Natural killer cell (primary cell): ENCODE data around the gene ZNF180. TPM values are rescaled to one million over a fixed set of nuclear protein-coding genes. Genes with fewer than 3 reads are reported as not detected.

Experiments
- ATAC-seq, 3 donors: fragments of 150-1000 bp in 2 of 3; fragments of 200-7000 bp in 1 of 3; cut with Tn5 transposase; 1 replicate in 1 of 3; 2 replicates in 2 of 3; pipeline ENCODE4 v1.10.0; 2021; ENCODE audit warnings: mild to moderate bottlenecking in 2 of 3, moderate library complexity in 2 of 3
- DNase-seq, 2 donors: peaks; one replicate each; pipeline versions ENCODE4 v3.0.0 to v3.0.0-alpha.2; 2013 to 2021; ENCODE audit warnings: mixed read lengths in 1 of 2
- H3K27ac ChIP-seq: one replicate; pipeline ENCODE4 v1.5.1; 2013; ENCODE audit warnings: mild to moderate bottlenecking, low read length
- H3K27me3 ChIP-seq: one replicate; pipeline ENCODE4 v1.6.1; 2013; ENCODE audit warnings: low read length; ENCODE audit not compliant: control insufficient read depth, insufficient read depth
- H3K36me3 ChIP-seq: one replicate; pipeline ENCODE4 v1.6.1; 2013; ENCODE audit warnings: low read length; ENCODE audit not compliant: control insufficient read depth, insufficient read depth
- H3K4me1 ChIP-seq: one replicate; pipeline ENCODE4 v1.6.1; 2013; ENCODE audit warnings: low read length; ENCODE audit not compliant: control insufficient read depth, insufficient read depth
- H3K4me3 ChIP-seq: one replicate; pipeline ENCODE4 v1.5.1; 2013; ENCODE audit warnings: low read length
- H3K9me3 ChIP-seq: one replicate; pipeline ENCODE4 v1.6.1; 2013; ENCODE audit warnings: low read length; ENCODE audit not compliant: control insufficient read depth, insufficient read depth
- H3K27ac Mint-ChIP-seq, 2 donors: one replicate each; pipeline ENCODE4 v1.8.0; 2022; ENCODE audit warnings: mild to moderate bottlenecking in 2 of 2, mixed read lengths in 2 of 2, moderate library complexity in 1 of 2
- H3K27me3 Mint-ChIP-seq, 2 donors: one replicate each; pipeline ENCODE4 v1.8.0; 2022; ENCODE audit warnings: low read depth in 2 of 2, mixed read lengths in 2 of 2
- H3K36me3 Mint-ChIP-seq: one replicate; pipeline ENCODE4 v1.8.0; 2022; ENCODE audit warnings: mixed read lengths
- H3K4me1 Mint-ChIP-seq, 2 donors: one replicate each; pipeline ENCODE4 v1.8.0; 2022; ENCODE audit warnings: mixed read lengths in 2 of 2
- H3K4me3 Mint-ChIP-seq: one replicate; pipeline ENCODE4 v1.8.0; 2022; ENCODE audit warnings: mild to moderate bottlenecking, moderate library complexity, mixed read lengths
- H3K9me3 Mint-ChIP-seq, 2 donors: one replicate each; pipeline ENCODE4 v1.8.0; 2022; ENCODE audit warnings: mixed read lengths in 2 of 2
- CTCF ChIP-seq: fragments of 200-600 bp; IDR thresholded peaks from one replicate; pipeline ENCODE4 v1.8.0; 2022; ENCODE audit warnings: antibody characterized with exemption
- WGBS: methylation state at CpG from one replicate; pipeline ENCODE4 v1.1.7; 2013; ENCODE audit warnings: missing lambda C conversion rate; ENCODE audit not compliant: insufficient coverage; 5-methylcytosine and 5-hydroxymethylcytosine counted together
- intact Hi-C: fragments of 100-400 bp; cut with micrococcal nuclease; formaldehyde crosslinking; loops from one replicate; pipeline ENCODE4 v1.14.2; 2022
- total RNA-seq, 4 donors: library from RNA; stranded (reverse); fragments of 120-200 nt in 1 of 4; gene quantifications; one replicate each; pipeline versions ENCODE4 v1.2.3 to v1.2.4, GENCODE V29; 2013 to 2022

The ZNF180 gene
- total RNA-seq, 3 donors from 2014 or later (not counting 1 experiment from before 2014, with no cell fraction given) = 6.0 to 8.7 (median 8.0) TPM

GRCh38 chr19:44529536-44529935 is 29.2 kb upstream of the ZNF180 start, which contains the start of gene CEACAM20:
CEACAM20 (minus strand) TSS chr19:44529675; CDS start chr19:44529509, 166 bp downstream.
- H3K27ac Mint-ChIP-seq = no peak within 1 kb of the TSS
- no peaks in the 10 kb centered on the region for H3K36me3 Mint-ChIP-seq

GRCh38 chr19:44527554-44527953 is 27.2 kb upstream of the ZNF180 start:
- ATAC-seq (no peak), DNase-seq (no peak)
- Histone ChIP-seq H3K27ac (no peak overlapping the region), H3K27me3 (no peaks in the 10 kb centered on the region), H3K4me1 (no peaks in the 10 kb centered on the region), H3K4me3 (no peak overlapping the region), H3K36me3 (no peaks in the 10 kb centered on the region), H3K9me3 (no peaks in the 10 kb centered on the region)
- Mint-ChIP-seq H3K4me1 (no peaks in the 10 kb centered on the region), H3K36me3 (no peaks in the 10 kb centered on the region), H3K27me3 (peaks cover 0 to 8% of the 10 kb centered on the region in 2 donors), H3K9me3 (no peaks in the 10 kb centered on the region), H3K4me3 (no peak overlapping the region), H3K27ac (no peak overlapping the region)
- no peak for TF ChIP-seq CTCF
- 84% methylated on average over 7 of the region's 7 CpGs for WGBS
- intact Hi-C loops = no loop called here

More at GRCh38 chr19:44529536-44529935, 29.2 kb upstream of the ZNF180 start, which contains the start of gene CEACAM20:
- Histone ChIP-seq H3K9me3 (no peaks in the 10 kb centered on the region), H3K27me3 (no peaks in the 10 kb centered on the region), H3K4me3 (no peak within 1 kb of the TSS), H3K4me1 (no peaks in the 10 kb centered on the region), H3K27ac (no peak within 1 kb of the TSS), H3K36me3 (no peaks in the 10 kb centered on the region)
- intact Hi-C loops = no loop called here
- Mint-ChIP-seq H3K27me3 (peaks cover 0 to 12% of the 10 kb centered on the region in 2 donors), H3K4me3 (no peak within 1 kb of the TSS), H3K4me1 (no peaks in the 10 kb centered on the region), H3K9me3 (no peaks in the 10 kb centered on the region)
- DNase-seq (no peak), ATAC-seq (no peak)
- WGBS = 89% methylated on average over 9 of the region's 9 CpGs
- no peak for TF ChIP-seq CTCF

GRCh38 chr19:44525721-44526430 is 25.6 kb upstream of the ZNF180 start:
- Mint-ChIP-seq H3K27ac (no peak overlapping the region), H3K4me3 (no peak overlapping the region), H3K9me3 (no peaks in the 10 kb centered on the region), H3K27me3 (peaks cover 0 to 8% of the 10 kb centered on the region in 2 donors), H3K4me1 (no peaks in the 10 kb centered on the region), H3K36me3 (no peaks in the 10 kb centered on the region)
- H3K27ac ChIP-seq = no peak overlapping the region
- 43% methylated on average over 4 of the region's 4 CpGs for WGBS
- intact Hi-C loops = no loop called here
- H3K4me3 ChIP-seq = no peak overlapping the region
- no peaks in the 10 kb centered on the region for H3K36me3 ChIP-seq
- no peak for TF ChIP-seq CTCF
- H3K9me3 ChIP-seq = no peaks in the 10 kb centered on the region
- ATAC-seq (no peak), DNase-seq (no peak)
- no peaks in the 10 kb centered on the region for H3K27me3 ChIP-seq
- no peaks in the 10 kb centered on the region for H3K4me1 ChIP-seq

DNA sequence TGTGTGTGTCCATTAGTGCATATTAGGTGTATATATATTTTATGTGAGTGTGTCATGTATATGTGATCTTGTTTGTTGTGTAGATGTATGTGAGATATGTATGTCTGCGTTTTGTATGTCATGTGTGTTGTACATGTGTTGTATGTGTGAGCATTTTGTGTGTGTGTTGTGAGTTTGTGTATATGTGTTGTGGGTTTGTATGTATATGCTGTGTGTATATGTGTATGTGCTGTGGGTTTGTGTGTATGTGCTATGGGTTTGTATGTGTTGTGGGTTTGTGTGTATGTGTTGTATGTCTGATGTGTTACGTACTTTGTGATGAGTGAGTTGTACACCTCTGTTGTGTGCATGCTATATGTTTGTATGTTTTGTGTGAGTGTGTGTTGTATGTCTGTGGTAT is 21.0 kb upstream of the ZNF180 start:
- H3K27ac Mint-ChIP-seq = no peak overlapping the region
- H3K36me3 Mint-ChIP-seq = no peaks in the 10 kb centered on the region
- H3K4me3 ChIP-seq = no peak overlapping the region
- no peaks in the 10 kb centered on the region for H3K9me3 Mint-ChIP-seq
- ATAC-seq = no peak
- intact Hi-C loops = no loop called here
- no peak overlapping the region for H3K27ac ChIP-seq
- H3K4me1 ChIP-seq = no peaks in the 10 kb centered on the region
- no peaks in the 10 kb centered on the region for H3K4me1 Mint-ChIP-seq
- H3K27me3 Mint-ChIP-seq = no peaks in the 10 kb centered on the region
- WGBS = 95% methylated on average over 2 of the region's 2 CpGs
- no peak for DNase-seq
- H3K4me3 Mint-ChIP-seq = no peak overlapping the region
- H3K27me3 ChIP-seq = no peaks in the 10 kb centered on the region
- H3K9me3 ChIP-seq = peaks cover 5% of the 10 kb centered on the region
- no peaks in the 10 kb centered on the region for H3K36me3 ChIP-seq
- TF ChIP-seq CTCF = no peak
